GM19438 (cell line): Measurements from ENCODE around the gene KIRREL3.

ENCODE experiments used
- ATAC-seq: cut with Tn5 transposase; IDR thresholded peaks from one replicate; pipeline ENCODE4 v1.9.1; 2021; ENCODE audit warnings: low read depth; ENCODE audit not compliant: unreplicated experiment

KIRREL3 gene

DNA sequence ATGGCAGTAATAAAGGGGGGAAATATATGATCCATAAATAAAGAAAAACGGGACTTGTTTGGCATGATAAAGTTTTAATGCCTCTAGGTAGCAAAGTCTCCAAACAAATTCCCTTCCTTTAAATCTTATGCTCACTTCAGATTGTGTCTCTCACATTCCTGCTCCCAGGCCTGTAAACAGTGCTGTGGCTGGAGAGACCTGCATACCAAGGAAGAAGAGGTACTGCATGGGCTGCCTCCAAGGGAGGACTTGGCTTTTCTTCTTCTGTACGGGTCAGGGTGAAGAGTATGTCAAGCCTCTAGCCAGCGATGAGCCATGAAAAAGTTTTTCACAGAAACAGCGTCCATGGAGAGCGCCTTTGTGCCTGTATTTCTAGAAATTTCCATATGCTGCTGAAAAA lies 161.8 kb downstream of the KIRREL3 start:
- no peak for ATAC-seq

DNA sequence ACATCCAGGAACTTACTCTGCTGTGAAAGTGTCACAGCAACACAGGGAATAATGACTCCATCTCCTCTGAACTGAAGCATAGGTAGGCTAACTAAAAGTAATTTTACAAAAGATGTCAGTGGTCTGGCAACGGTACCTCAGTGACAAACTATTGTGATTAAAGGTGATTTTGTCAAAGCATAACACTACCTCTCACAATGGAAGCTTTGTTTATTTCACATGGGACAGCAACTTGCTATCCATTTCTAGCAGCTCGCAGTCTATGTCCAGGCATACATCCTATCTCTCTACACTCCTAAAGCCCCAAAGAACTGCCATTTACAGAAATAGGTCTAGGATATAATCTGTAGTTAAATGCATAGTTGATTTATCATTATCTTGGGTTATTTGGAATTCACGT lies 163.0 kb downstream of the KIRREL3 start:
- no peak for ATAC-seq

DNA sequence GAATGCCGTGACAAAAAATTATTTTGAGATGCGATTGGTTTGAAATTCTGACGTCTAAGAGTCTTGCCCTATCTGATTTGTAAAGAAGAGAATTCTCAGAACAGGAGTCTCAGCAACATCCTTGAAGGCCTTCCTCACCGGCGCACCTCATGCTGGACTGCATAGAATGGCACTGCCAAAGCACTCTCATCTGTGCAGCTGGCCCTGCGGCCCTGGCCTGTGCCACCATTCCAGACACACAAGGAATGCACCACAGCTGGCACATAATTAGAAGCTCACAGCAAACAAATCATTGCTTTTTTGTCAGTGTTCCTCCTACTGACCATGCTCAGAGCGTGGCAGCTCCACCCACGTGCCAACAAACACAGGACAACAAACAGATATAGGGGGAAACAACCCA lies 166.0 kb downstream of the KIRREL3 start:
- ATAC-seq = no peak

DNA sequence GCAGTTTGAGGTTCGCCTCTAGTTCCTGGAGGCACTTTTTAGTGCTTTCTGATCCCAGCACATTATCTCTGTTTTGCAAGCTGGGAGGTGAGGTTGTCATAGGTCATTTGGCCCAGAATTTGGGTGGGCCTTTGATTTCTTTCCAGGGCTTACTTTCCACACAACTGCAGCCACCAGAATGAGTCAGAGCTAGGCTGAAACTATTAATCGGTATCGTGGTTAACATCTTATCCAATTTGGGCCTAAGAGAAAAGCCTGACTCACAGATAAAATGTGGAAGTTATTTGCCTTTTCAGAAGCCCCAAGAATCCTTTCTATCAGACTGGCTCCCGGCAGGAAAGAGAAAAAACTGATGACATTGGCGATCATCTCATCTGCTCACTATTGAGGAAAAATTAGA lies 166.4 kb downstream of the KIRREL3 start:
- no peak for ATAC-seq

DNA sequence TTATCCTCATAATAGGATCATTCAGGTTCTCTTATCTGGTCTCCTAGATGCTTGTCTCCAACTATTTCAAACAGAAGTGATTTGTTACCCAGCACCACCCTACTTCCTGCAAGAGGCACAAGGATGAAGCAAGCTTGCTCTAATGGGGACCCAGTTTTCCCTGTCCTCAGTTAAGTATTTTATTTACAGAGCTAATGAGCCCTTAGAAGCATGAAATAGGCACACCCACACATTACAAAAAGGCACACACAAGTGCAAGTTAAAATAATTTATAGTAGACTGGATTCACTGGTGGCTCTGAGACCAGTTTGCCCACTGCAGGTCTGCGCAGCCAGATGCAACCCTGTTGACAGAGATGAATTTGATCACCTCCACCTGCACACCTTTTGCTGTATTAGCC lies 167.5 kb downstream of the KIRREL3 start:
- ATAC-seq = no peak

DNA sequence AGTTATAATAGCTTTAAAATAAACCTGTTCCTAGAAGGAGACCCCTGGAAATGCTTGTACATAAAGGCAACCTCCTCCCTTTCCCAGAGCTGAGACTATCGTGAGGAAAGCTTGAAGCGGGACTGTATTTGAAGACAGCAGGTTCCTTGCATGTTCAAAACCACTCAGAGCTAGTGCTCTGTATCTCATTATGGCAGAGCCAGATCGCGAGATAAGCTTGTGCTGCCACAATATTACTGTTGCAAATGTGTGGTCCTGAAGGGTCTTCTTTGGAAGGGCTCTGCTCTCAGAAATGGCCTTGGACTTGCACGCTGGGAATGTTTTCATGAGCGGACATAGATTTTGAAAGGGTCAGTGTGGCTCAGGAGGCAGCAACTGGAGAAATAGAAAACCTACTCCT lies 168.2 kb downstream of the KIRREL3 start:
- ATAC-seq = no peak

DNA sequence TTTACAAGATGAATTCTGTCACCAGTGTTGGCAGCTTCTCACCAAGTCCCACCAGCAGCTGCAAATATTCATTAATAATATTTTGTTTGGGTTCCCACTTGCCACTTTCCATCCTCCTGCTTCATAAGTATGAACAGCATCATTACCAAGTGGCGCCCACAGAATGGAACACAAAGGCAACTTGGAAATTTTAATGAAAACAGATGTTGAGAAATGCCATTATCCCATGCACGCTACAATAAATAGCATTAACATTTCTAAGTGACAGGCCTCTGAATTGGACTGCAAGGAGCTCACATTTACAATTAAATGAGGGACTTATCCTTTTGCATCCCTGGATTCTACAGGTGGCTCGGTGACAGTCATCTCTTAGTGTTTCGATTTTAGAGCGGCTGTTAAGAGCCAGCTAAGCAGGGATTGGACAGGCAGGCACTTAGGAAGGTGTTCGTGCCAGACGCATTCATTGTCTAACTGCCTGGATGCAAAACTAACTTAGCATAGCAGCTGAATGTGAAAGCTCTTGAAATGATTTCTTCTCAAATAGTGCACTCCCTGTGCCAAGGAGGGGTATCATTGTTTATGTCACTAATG lies 170.3 kb downstream of the KIRREL3 start:
- ATAC-seq = no peak

DNA sequence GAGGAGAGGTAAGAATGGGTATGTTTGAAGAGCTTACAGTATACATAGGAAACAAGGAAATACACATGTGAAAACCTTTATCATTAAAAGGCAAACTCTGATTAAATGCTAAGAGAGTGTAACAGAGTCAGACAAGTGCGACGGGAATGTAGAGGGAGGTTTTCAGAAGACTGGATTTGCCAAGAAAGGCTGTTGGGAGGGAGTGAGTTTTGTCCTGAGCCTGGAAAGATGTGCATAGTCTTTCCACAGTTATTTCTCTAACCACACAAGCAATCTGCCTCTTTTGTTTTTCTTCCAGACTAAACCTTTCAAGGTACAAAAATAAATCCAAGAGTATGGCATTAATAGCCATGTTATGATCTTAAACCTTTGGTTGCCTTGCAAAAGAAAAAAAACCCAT lies 170.9 kb downstream of the KIRREL3 start:
- ATAC-seq = no peak

DNA sequence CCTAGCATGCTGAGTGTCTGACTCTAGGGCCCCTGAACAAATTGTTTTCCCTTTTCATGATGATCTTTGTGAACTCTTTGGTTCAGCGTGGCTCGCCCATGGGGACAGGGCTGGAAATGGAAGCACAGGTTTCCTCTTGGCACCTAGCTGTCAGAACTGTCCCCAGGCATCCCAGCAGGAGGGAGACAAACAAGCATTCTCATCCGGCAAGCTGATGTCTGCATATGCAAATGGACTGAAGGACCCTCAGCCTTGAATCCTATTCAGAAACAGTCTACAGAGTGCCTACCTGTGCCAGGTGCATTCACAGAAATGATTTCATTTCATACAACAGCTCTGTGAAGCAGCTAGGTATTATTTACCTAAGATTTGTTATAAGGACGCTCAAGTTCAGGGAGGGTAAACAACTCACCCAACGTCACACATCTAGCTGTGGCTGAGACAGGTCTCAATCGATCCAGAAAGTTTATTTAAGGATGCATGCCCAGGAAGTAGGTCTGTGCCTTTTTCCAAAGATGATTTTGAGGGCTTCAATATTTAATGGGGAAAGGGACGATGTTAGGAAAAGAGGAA lies 176.4 kb downstream of the KIRREL3 start:
- no peak for ATAC-seq

DNA sequence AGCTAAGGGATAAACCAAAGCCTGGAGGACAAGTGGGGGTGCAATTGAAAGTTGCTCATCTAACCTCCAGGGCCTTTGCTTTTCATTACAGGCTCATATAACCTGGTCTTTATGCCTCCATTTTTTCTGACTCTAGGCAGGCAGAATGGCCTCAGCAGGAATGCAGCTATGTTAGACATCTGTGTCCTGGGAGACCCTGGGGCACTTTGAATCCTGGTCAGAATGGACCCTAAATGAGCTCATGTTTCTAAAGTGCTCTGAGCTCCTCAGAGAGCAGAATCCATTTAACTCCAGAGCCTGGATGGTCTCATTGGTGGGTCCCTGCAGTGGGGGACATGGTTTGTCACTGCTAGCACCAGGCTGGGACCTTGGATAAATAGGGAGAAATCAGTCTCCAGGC lies 177.3 kb downstream of the KIRREL3 start:
- ATAC-seq = no peak

DNA sequence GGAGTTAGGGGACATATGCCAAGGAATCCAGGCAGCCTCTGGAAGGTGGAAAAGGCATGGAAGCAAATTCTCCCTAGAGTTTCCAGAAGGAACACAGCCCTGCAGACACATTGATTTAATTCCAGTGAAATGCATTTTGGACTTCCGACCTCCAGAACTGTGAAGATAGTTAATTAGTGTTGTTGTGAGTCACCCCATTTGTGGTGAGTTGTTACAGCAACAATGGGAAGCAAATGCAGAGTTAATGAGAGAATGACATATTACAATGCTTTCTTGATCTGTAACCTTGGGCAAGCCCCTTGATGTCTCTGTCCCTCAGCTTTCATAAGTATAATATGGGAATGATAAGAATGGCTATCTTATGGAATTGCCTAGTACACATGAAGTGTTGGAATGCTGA lies 178.7 kb downstream of the KIRREL3 start:
- ATAC-seq = no peak

DNA sequence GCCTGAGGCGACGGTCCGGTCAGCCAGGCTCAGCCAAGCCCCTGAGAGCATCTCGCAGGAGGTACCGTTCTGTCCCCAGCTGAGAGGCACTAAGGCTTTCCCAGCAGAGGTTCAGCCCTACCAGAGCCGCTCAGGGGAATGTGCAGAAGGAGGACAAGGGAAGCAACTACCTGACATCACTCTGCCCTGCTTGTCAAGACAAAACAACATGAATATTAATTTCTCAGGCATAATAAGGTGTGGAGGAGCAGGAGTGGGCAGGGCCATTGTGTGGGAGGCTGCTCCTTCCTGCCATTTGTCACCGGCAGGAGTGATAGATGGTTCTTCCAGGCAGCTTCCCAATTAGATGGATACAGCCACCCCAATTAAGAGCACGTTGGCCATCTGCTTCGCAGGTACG lies 181.4 kb downstream of the KIRREL3 start:
- ATAC-seq = no peak

DNA sequence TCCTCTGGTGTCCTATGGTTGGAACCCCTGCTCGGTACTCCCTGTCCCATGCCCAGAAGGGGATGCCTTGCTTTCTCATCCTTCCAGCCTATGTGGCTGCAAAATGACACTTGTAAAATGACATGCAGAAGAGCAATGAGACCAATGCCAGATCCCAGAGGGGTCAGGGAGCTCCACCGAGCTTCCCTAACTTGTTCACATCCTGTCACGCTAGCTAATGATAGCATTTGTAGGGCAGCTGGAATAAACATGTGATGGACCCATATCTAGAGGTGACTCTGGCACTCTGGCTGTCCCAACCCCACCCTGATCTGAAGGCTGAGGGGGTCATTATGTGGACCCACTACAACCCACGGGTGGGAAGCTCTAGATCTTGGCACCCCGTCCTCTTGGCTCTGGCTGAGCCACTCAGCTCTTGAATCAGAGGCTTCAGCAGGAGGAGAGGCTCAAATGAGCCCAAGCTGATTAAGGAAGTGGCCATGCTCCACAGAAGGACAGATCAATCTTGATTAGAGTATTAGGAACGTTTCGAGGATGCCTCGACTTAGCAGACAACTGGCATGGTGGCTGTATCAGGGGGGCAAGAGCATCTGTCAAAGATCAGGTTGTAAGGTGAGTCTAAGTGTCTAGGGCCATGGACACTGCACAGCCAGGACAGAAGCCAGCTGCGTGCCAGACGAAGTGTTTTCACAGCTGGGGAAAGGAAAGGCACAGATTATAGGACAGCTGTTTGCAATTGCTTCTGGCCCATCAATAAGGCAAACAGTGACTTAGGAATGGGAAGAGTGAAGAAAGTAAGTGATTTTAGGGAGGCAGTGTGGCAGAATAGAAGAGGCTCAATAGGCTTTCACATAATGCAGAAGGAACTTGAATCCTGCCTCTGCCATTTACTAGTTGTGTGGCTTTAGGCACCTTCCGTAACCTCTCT lies 182.8 kb downstream of the KIRREL3 start:
- no peak for ATAC-seq

DNA sequence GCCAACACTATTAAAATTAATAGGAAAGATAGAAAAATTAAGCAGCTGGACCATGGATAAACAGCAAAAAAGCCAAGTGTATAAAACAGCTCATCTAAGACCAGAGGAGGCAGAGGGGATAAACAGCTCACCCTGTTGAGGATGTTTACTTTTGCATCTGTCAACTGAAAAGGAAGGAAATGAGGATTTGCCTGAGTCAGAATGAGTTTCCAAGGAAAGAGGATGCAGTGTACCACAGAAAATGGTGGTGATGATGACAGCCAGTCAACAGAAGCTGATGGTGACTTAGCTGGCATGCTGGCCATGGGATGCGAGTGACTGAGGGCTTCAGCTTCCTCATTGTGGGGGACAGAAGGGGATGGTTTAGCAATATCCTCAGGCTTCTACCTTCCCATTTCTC lies 183.5 kb downstream of the KIRREL3 start:
- no peak for ATAC-seq

DNA sequence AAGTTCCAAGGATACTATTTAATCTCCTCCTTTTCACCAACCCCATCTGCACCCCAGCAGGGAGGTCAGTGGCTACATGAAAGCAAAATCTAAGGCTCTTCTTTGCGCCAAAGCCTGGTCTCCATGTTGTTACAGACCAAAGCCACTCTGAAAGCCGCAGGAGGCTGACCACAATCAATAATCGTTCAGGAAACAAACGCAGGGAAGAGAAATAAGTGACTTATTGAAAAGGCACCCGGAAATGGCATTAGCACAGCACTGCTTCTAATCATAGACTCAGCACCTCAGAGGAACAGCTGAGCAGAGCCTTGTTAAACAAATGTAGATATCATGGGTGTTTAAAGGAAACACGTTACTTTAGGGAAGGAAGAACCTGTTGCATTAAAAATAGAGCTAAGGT lies 183.9 kb downstream of the KIRREL3 start:
- no peak for ATAC-seq

DNA sequence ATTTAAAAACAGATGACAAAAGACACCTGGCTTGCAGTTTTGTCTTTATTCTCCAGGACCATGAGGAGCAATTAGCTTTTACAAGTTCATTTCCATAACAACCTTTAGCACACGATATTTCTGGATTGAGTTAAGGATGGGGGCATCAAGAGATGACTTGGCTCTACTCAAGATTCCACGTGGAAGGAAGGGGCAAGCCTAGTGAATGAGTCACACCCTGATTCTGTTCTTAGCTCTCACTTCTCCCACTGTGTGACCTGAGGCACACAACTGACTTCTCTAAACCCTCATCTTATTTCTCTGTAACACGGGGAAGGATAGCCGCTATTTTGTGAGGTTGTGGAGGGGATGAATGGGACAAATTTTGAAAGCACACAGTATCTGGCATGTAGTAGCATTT lies 185.5 kb downstream of the KIRREL3 start:
- ATAC-seq = no peak

DNA sequence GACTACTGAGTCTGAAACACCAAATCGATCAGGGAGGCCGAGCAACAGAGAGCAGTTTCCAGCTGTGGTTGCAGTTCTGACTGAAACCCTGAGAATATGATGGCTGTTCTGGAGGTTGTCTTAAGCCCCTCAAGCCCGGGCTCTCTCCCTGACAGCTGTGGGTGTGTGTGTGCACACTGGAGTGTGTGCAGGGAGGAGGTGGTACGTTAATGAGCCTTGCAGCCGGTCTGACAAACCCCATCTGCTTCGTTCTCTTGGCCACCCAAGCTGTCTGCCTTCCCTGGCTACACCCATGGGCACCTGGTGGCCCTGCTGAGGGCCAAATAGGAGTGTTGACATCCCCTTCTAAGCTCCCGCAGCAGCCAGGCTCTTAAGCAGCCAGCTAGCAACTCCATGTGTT lies 189.8 kb downstream of the KIRREL3 start:
- ATAC-seq = no peak

DNA sequence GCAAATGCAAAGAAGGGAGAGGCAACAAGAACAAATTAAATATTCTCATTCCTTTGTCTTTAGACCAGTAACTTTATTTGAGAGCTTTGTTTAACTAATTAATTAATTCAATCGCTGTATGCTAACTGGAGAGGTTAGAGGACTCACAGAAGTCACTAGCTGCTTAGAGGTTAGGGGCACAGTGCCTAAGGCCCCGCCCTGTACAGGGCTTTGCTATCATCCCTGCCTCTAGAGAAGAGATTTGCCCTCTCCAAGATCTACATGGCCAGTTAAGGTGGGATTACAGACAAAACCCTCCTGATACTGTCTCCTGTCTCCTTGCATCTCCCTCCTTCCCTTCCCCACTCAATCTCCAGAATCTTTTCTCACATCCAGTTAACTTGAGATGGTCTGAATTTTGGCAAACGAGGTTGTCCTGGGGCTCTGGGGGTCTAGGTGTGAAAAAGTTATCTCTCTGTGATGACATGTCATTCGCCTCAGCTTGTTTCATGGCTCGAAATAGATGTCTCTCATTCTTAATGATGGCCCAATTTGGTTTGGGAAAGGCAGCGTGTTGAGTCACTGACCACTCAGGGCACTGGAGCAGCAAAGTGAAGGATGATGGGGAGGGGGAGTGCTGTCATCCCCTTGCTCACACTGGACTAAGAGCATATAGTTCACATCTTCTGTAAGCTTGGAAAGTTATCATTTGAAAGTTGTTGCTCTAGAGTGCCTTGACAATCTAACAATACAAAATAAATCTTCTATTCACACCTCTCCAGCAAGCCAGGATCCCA lies 190.9 kb downstream of the KIRREL3 start:
- ATAC-seq = no peak

DNA sequence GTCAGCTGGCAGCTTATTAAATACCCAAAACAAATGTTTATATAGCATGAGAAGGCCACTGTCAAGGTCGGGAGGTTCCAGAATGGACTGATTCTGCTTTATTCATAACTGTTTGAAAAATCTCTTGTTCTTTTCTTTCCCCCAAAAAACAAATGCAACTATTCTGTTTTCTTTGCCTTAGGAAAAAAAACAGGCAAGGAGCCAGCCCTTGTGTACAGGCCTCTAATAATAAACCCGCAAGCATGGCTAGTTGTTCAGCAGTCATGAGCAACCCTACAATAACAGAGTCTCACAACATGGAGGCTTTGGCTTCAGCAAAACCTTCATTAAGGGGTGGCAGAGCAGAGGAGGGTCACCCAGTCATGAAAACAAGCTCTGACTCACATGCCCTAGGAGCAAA lies 191.7 kb downstream of the KIRREL3 start:
- ATAC-seq = no peak

DNA sequence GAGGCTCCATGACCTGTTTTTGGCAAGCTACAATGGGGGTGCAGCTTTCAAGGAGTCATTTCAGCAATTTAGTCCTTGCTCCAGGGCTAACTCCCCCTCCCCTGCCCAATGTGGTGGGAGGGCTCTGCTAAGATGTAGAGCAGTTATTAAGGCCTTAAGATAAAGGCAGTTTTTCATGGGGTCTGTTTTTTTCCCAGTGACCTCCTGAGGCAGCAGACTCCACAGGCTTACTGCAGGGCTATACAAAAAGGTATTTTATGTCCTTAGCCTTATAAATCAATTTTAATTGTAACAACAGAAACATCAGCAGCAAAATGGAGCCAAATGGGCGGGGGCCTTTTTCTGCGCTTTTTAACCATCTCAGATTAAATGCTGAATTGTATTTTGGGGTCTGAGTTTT lies 192.3 kb downstream of the KIRREL3 start:
- no peak for ATAC-seq

DNA sequence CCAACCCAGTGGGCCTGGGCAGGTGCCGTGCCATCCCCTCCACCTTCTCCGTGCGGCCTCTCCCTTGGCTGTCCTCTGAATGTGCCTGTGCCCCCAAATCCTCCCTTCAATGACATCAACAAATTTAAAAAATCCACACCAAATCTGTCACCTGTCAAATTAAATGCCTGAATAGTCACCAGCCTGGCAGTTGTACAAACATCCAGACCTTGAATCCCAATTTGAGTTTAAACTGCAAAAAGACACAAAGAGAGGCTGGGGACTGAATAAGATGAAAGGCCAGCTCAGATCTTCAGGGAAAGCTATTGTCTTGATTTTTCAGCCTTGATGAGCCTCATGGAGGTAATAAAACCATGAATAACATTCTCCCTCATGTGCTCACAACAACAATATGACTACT lies 194.7 kb downstream of the KIRREL3 start:
- no peak for ATAC-seq
